IMR-90 (cell line): ENCODE measurements around the gene UQCRC1. TPM values are rescaled to one million over a fixed set of nuclear protein-coding genes. Genes with fewer than 3 reads are reported as not detected.

Source experiments
- ATAC-seq: fragments of 200-7000 bp; cut with Tn5 transposase; 2 replicates; pipeline ENCODE4 v1.9.1; 2020; ENCODE audit warnings: low read depth, mild to moderate bottlenecking, moderate library complexity
- BruUV-seq: library from RNA; stranded (reverse); fragments of 400-500 nt; replicated peaks from 2 replicates; lab custom pipeline; 2021; lab: Mats Ljungman, UMichigan
- CTCF ChIA-PET: fragments of 300-600 bp; formaldehyde crosslinking; extraction: SDS; loops from one replicate; lab custom pipeline; 2021; ENCODE audit warnings: antibody characterized with exemption; lab: Yijun Ruan, JAX
- POLR2A ChIA-PET: fragments of 300-600 bp; sonication (Branson Sonifier 250); formaldehyde crosslinking; loops from one replicate; lab custom pipeline; 2022; ENCODE audit warnings: antibody characterized with exemption; ENCODE audit not compliant: unreplicated experiment; lab: Charles Lee
- DNase-seq: peaks from one replicate; pipeline ENCODE4 v3.0.0; 2013
- H2AFZ ChIP-seq: replicated peaks from 2 replicates; pipeline ENCODE3; 2013; ENCODE audit warnings: low read length, mild to moderate bottlenecking; ENCODE audit not compliant: poor library complexity
- H2AK5ac ChIP-seq: 2 replicates; pipeline ENCODE4 v1.6.1; 2013; ENCODE audit warnings: low read depth, low read length, inconsistent platforms
- H2AK9ac ChIP-seq: replicated peaks from 2 replicates; pipeline ENCODE3; 2013; ENCODE audit warnings: mild to moderate bottlenecking, low read depth, low read length, moderate library complexity; ENCODE audit not compliant: poor library complexity
- H2BK120ac ChIP-seq: 2 replicates; pipeline ENCODE4 v1.6.1; 2013; ENCODE audit warnings: low read depth, low read length, inconsistent platforms
- H2BK15ac ChIP-seq: 3 replicates; pipeline ENCODE4 v1.6.1; 2013; ENCODE audit warnings: low read depth, low read length, inconsistent platforms
- H2BK20ac ChIP-seq: 2 replicates; pipeline ENCODE4 v1.6.1; 2013; ENCODE audit warnings: low read depth, mild to moderate bottlenecking, inconsistent platforms, low read length, moderate library complexity
- H2BK5ac ChIP-seq: 2 replicates; pipeline ENCODE4 v1.6.1; 2013; ENCODE audit warnings: mild to moderate bottlenecking, low read depth, low read length, inconsistent platforms; ENCODE audit not compliant: poor library complexity, severe bottlenecking
- H3K14ac ChIP-seq: replicated peaks from 2 replicates; pipeline ENCODE4 v1.6.1; 2013; ENCODE audit warnings: low read depth, low read length, inconsistent platforms
- H3K18ac ChIP-seq: 2 replicates; pipeline ENCODE4 v1.6.1; 2013; ENCODE audit warnings: low read depth, low read length, control low read depth
- H3K23ac ChIP-seq: 2 replicates; pipeline ENCODE4 v1.6.1; 2013; ENCODE audit warnings: low read depth, low read length, inconsistent platforms
- H3K27ac ChIP-seq: 2 replicates; pipeline ENCODE4 v1.5.1; 2013; ENCODE audit warnings: mild to moderate bottlenecking, control low read depth, low read length; ENCODE audit not compliant: insufficient read depth
- H3K27me3 ChIP-seq: 2 replicates; pipeline ENCODE4 v1.6.1; 2013; ENCODE audit warnings: low read length; ENCODE audit not compliant: control insufficient read depth, insufficient read depth
- H3K36me3 ChIP-seq: 2 replicates; pipeline ENCODE4 v1.6.1; 2013; ENCODE audit warnings: low read length, mixed read lengths; ENCODE audit not compliant: control insufficient read depth, insufficient read depth
- H3K4ac ChIP-seq: 2 replicates; pipeline ENCODE4 v1.6.1; 2013; ENCODE audit warnings: low read depth, low read length, inconsistent platforms
- H3K4me1 ChIP-seq: 2 replicates; pipeline ENCODE4 v1.6.1; 2013; ENCODE audit warnings: low read length, mixed read lengths; ENCODE audit not compliant: control insufficient read depth, insufficient read depth
- H3K4me2 ChIP-seq: 2 replicates; pipeline ENCODE4 v1.6.1; 2013; ENCODE audit warnings: low read depth, mild to moderate bottlenecking, control low read depth, low read length, moderate library complexity
- H3K4me3 ChIP-seq: 2 replicates; pipeline ENCODE4 v1.5.1; 2013; ENCODE audit warnings: low read depth, mild to moderate bottlenecking, control low read depth, low read length, moderate library complexity; ENCODE audit not compliant: insufficient read depth
- H3K56ac ChIP-seq: 2 replicates; pipeline ENCODE4 v1.6.1; 2013; ENCODE audit warnings: low read length, inconsistent platforms; ENCODE audit not compliant: insufficient read depth; ENCODE audit errors: extremely low read depth
- H3K79me1 ChIP-seq, 2 experiments: 2 replicates each; pipeline ENCODE4 v1.6.1; 2013; ENCODE audit warnings: low read length in 2 of 2, inconsistent platforms in 1 of 2, low read depth in 1 of 2
- H3K9ac ChIP-seq: 2 replicates; pipeline ENCODE4 v1.6.1; 2013; ENCODE audit warnings: low read depth, low read length, control low read depth
- H3K9me1 ChIP-seq: 2 replicates; pipeline ENCODE4 v1.6.1; 2013; ENCODE audit warnings: low read length, inconsistent platforms; ENCODE audit not compliant: insufficient read depth
- H3K9me3 ChIP-seq: 2 replicates; pipeline ENCODE4 v1.6.1; 2013; ENCODE audit warnings: low read length; ENCODE audit not compliant: control insufficient read depth, insufficient read depth
- H4K20me1 ChIP-seq: 2 replicates; pipeline ENCODE4 v1.6.1; 2013; ENCODE audit warnings: low read length, inconsistent platforms; ENCODE audit not compliant: insufficient read depth
- H4K5ac ChIP-seq: 2 replicates; pipeline ENCODE4 v1.6.1; 2013; ENCODE audit warnings: mild to moderate bottlenecking, low read depth, low read length, control low read depth
- H4K8ac ChIP-seq, 2 experiments: 2 replicates each; pipeline ENCODE4 v1.6.1; 2013; ENCODE audit warnings: low read depth in 2 of 2, low read length in 2 of 2, control low read depth in 1 of 2, inconsistent platforms in 1 of 2
- H4K91ac ChIP-seq: 2 replicates; pipeline ENCODE4 v1.6.1; 2013; ENCODE audit warnings: low read depth, low read length, inconsistent platforms; ENCODE audit not compliant: insufficient read depth
- CEBPB ChIP-seq: IDR thresholded peaks from 2 replicates; pipeline ENCODE4 v1.6.1; 2012; ENCODE audit warnings: low read depth, low read length, improper control_type of control experiment
- WGBS, 2 experiments: methylation state at CpG; one replicate each; pipeline versions ENCODE4 v1.1.5 to v1.1.7; 2013; ENCODE audit warnings: missing lambda C conversion rate in 2 of 2; ENCODE audit not compliant: insufficient read length in 1 of 2; ENCODE audit errors: extremely low coverage in 2 of 2; 5-methylcytosine and 5-hydroxymethylcytosine counted together
- dilution Hi-C: fragments of 300-500 bp; cut with HindIII; formaldehyde crosslinking; loops from one replicate; pipeline ENCODE4 v1.14.3; 2018; ENCODE audit warnings: low sequenced_read_pairs; ENCODE audit not compliant: unreplicated experiment
- in situ Hi-C: fragments of 300-500 bp; cut with MboI; formaldehyde crosslinking; loops from 3 replicates; pipeline ENCODE4 v1.14.3; 2019; ENCODE audit warnings: low sequenced_read_pairs, inconsistent platforms, mixed read lengths
- intact Hi-C: fragments of 100-400 bp; cut with micrococcal nuclease; formaldehyde crosslinking; loops from 2 replicates; pipeline ENCODE4 v1.10.0; 2022
- polyA plus RNA-seq, 3 experiments: library from polyadenylated mRNA; depleted of rRNA; stranded (reverse); fragments of >200 nt; gene quantifications; 2 replicates each; pipeline ENCODE4 v1.2.3, GENCODE V29; 2012; ENCODE audit warnings: low replicate concordance in 1 of 3
- total RNA-seq: library from RNA; depleted of rRNA; stranded (reverse); fragments of >200 nt; gene quantifications from 2 replicates; pipeline ENCODE4 v1.2.3, GENCODE V29; 2012

Gene UQCRC1
- total and polyA plus RNA-seq, 2 of the 4 experiments (the other 2 are of a cell fraction): 474 to 1,365 TPM

DNA sequence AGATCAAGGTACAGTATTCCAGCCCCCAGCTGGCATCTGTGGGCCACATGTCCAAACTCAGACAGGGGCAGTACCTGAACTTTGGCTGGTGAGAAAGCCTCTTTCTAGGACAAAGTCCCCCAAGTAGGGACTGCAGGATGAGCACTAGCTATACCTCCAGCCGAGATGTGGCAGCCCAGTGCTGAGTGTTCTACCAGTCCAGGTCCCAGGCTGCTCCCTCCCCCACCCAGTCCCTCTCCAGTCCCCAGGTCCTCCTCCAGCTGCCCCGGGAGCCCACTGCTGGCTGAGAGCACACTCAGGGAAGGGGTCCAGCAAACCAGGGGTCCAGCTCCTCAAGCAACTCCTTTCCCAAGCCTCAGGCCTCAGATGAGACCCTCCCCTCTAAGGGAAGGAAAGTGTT lies 24.3 kb upstream of the UQCRC1 start:
- in situ Hi-C loops (no loop called here), intact Hi-C loops (loop anchor here (2.0 to 10.0 kb wide), 4 partner anchors 51 to 189 kb away; partner anchors contain the start of genes ATRIP, CCDC51, NCKIPSD and PFKFB4), dilution Hi-C loops (no loop called here)
- DNase-seq (no peak), ATAC-seq (no peak)
- H3K4ac ChIP-seq: no peak overlapping the region
- peak overlapping the region; percentile 97 for H3K4me2 ChIP-seq
- no peak overlapping the region for H2BK120ac ChIP-seq
- no peak overlapping the region for H2BK15ac ChIP-seq
- WGBS, 2 experiments: no CpG with 5 or more reads among the region's 2 CpGs
- no peak overlapping the region for H3K23ac ChIP-seq
- no peak for TF ChIP-seq CEBPB
- no peak overlapping the region for H2BK5ac ChIP-seq
- peak overlapping the region; percentile 84 for H3K9ac ChIP-seq
- no peak overlapping the region for H2AFZ ChIP-seq
- H2BK20ac ChIP-seq: no peak overlapping the region
- ChIA-PET POLR2A (no interaction called here), CTCF (interaction anchor here (1.0 to 1.2 kb wide), 2 partner anchors 10 to 73 kb away, joined by 3 read pairs; no protein-coding TSS in a partner anchor)
- H2AK9ac ChIP-seq: peak overlapping the region; percentile 35
- no peak overlapping the region for H4K8ac ChIP-seq
- no peak overlapping the region for H3K56ac ChIP-seq
- H2AK5ac ChIP-seq: no peak overlapping the region
- H3K79me1 ChIP-seq: peaks cover 42 to 74% of the 10 kb centered on the region in 2 experiments
- H3K4me3 ChIP-seq: peak overlapping the region; percentile 83; the same call in 1 of the 2 replicates
- H4K91ac ChIP-seq: no peak overlapping the region; the same call in 1 of the 2 replicates
- no peaks in the 10 kb centered on the region for H3K27me3 ChIP-seq
- peaks cover 48% of the 10 kb centered on the region for H4K20me1 ChIP-seq
- H3K36me3 ChIP-seq: peaks cover 50% of the 10 kb centered on the region
- H3K18ac ChIP-seq: no peak overlapping the region
- H3K9me3 ChIP-seq: no peaks in the 10 kb centered on the region
- no peak overlapping the region for H4K5ac ChIP-seq
- no TSS peak for BruUV-seq
- peak overlapping the region; percentile 42 for H3K27ac ChIP-seq
- H3K4me1 ChIP-seq: peaks cover 18% of the 10 kb centered on the region
- H3K14ac ChIP-seq: no peak overlapping the region
- peaks cover 12% of the 10 kb centered on the region for H3K9me1 ChIP-seq
